K562 (cell line): ENCODE results near the gene DUOX2. TPM values are rescaled to one million over a fixed set of nuclear protein-coding genes. Genes with fewer than 3 reads are reported as not detected.

Experiments used
- ETS2 ChIP-seq: IDR thresholded peaks from 2 replicates; pipeline ENCODE4 v1.6.1; 2016; ENCODE audit warnings: borderline replicate concordance, missing genetic modification characterization, mild to moderate bottlenecking, moderate library complexity, missing compliant biosample characterization; ENCODE audit not compliant: poor library complexity, severe bottlenecking
- FOXP4 ChIP-seq: sonication (generic); formaldehyde crosslinking; IDR thresholded peaks from 2 replicates; pipeline ENCODE4 v1.8.0; 2022; ENCODE audit warnings: mild to moderate bottlenecking, missing genetic modification reagents, borderline replicate concordance
- MEF2A ChIP-seq: IDR thresholded peaks from 2 replicates; pipeline ENCODE4 v1.6.1; 2011; ENCODE audit warnings: low read depth, mild to moderate bottlenecking, low read length, moderate library complexity; ENCODE audit not compliant: control insufficient read depth
- NCOR1 ChIP-seq: fragments of 450-650 bp; IDR thresholded peaks from 2 replicates; pipeline ENCODE4 v1.6.1; 2016; ENCODE audit warnings: mild to moderate bottlenecking, moderate library complexity
- SIN3B ChIP-seq: fragments of 450-650 bp; IDR thresholded peaks from 2 replicates; pipeline ENCODE4 v1.6.1; 2017; ENCODE audit warnings: low read depth, mild to moderate bottlenecking, moderate library complexity
- SRSF7 ChIP-seq: fragments of 200-400 bp; formaldehyde crosslinking; optimal IDR thresholded peaks from 2 replicates; pipeline ENCODE3; 2017; ENCODE audit warnings: mild to moderate bottlenecking, low read depth, low read length
- TAF1 ChIP-seq: IDR thresholded peaks from 2 replicates; pipeline ENCODE4 v1.6.1; 2011; ENCODE audit warnings: mild to moderate bottlenecking, low read length, moderate library complexity; ENCODE audit not compliant: insufficient read depth, control insufficient read depth, severe bottlenecking; ENCODE audit errors: extremely low read depth
- TAF15 ChIP-seq: fragments of 200-400 bp; formaldehyde crosslinking; IDR thresholded peaks from 2 replicates; pipeline ENCODE4 v1.6.1; 2017; ENCODE audit warnings: mild to moderate bottlenecking, low read depth, low read length, moderate library complexity
- TEAD1 ChIP-seq, 2 experiments: fragments of 450-650 bp in 1 of 2; sonication (generic) in 1 of 2; formaldehyde crosslinking; IDR thresholded peaks; 2 replicates each; pipeline versions ENCODE4 v1.4.0 to v1.8.0; 2020 to 2022; ENCODE audit warnings: mild to moderate bottlenecking in 2 of 2, missing genetic modification reagents in 1 of 2
- ZNF655 ChIP-seq: fragments of 250-450 bp; sonication (Bioruptor Pico); IDR thresholded peaks from 2 replicates; pipeline ENCODE4 v1.5.0; 2021
- ZNF780A ChIP-seq: fragments of 250-450 bp; sonication (Bioruptor Pico); IDR thresholded peaks from 2 replicates; pipeline ENCODE4 v1.5.0; 2021; ENCODE audit warnings: mild to moderate bottlenecking
- polyA plus RNA-seq, 8 experiments: library from polyadenylated mRNA; depleted of rRNA in 4 of 8; stranded (reverse) in 5 of 8; unstranded in 3 of 8; fragments of >200 nt; fragmentation: Nextera tagmentation in 2 of 8; fragmentation: Illumina TruSeq in 1 of 8; extraction: Ambion mirVana in 2 of 8; extraction: Trizol in 1 of 8; gene quantifications; 2 replicates each; pipeline versions ENCODE4 v1.2.1 to v1.2.3, GENCODE V29; 2011 to 2014; ENCODE audit warnings: inconsistent platforms in 1 of 8, missing spikeins in 1 of 8
- total RNA-seq, 7 experiments: library from RNA; depleted of rRNA in 6 of 7; stranded (reverse); fragments of >200 nt in 6 of 7; fragmentation: Illumina TruSeq in 2 of 7; extraction: Trizol in 2 of 7; gene quantifications; 2 replicates each; pipeline versions ENCODE4 v1.2.1 to v1.2.3, GENCODE V29; 2011 to 2021; ENCODE audit warnings: low replicate concordance in 1 of 7
- TF ChIP-seq, protein P1 (sequence below): sonication (generic); IDR thresholded peaks from 2 replicates; pipeline ENCODE4 v1.6.1; 2016
- TF ChIP-seq, protein P2 (sequence below): fragments of 250-450 bp; sonication (Bioruptor Pico); IDR thresholded peaks from 2 replicates; pipeline ENCODE4 v1.4.0; 2020; ENCODE audit warnings: mild to moderate bottlenecking
- TF ChIP-seq, protein P3 (sequence below), 2 experiments: fragments of 450-650 bp; IDR thresholded peaks; 2 replicates each; pipeline ENCODE4 v1.6.1; 2016

The DUOX2 gene
- total and polyA plus RNA-seq, 9 of the 15 experiments (the other 6 are each of a cell fraction or from before 2014, with no cell fraction given): 0.01 to 0.03 (median 0.02) TPM; not detected in 6

DNA sequence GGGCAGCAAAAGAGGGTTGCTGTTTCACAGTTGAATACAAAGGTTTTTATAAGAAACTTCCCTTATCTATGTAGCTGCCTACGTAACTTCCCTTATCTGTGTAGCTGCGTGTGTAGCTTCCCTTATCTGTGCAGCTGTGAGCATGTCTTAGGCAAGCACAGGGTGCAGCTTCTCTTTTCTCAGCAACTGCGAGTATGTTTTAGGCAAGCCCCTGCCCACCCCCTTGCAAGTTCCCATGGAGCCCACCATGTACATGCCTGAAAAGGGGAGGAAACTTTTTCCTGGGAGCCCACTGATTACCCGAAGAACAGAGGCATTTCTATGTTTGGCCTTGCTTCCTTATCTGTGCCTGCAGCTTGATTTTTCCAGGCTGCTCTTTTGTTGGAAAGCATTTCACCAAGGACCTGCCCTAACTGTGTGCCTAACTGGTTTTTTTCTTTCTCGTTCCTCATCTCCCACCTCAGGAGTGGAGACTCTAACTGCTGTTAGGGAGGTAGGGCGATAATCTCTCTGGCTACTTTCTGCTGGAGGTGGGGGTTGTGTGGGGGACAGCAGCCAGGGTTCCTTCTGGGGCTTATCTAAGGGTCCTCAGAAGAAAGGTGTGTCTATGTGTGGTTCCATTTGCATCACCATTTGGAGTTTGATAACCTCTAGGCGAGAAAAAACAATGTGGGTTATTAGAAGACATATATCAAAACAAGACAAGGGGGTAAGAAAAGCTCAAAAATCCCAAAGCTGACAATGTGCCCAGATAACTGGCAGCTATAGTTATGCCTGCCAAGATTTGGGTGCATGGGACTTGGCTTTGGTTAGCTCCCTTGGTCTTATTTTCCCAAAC, 65.0 kb downstream of the DUOX2 start (continued):
- TF ChIP-seq TAF1 (no peak), SRSF7 (no peak), NCOR1 (peak; percentile 95), SIN3B (no peak), FOXP4 (CRISPR knock-in tag) (no peak), ZNF655 (CRISPR knock-in tag) (no peak), ZNF780A (CRISPR knock-in tag) (peak; percentile 94; the same call in 1 of the 2 replicates), MEF2A (peak; percentile 59; the same call in 1 of the 2 replicates), ETS2 (tag) (no peak), TAF15 (no peak), TEAD1 (CRISPR knock-in tag; IDR thresholded peaks at IDR 0.05) (peak; percentile 54 to 95; a peak in 3 of 4 replicates)
- TF ChIP-seq, protein P1, sequence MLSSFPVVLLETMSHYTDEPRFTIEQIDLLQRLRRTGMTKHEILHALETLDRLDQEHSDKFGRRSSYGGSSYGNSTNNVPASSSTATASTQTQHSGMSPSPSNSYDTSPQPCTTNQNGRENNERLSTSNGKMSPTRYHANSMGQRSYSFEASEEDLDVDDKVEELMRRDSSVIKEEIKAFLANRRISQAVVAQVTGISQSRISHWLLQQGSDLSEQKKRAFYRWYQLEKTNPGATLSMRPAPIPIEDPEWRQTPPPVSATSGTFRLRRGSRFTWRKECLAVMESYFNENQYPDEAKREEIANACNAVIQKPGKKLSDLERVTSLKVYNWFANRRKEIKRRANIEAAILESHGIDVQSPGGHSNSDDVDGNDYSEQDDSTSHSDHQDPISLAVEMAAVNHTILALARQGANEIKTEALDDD: peak; percentile 63
- TF ChIP-seq, protein P2, sequence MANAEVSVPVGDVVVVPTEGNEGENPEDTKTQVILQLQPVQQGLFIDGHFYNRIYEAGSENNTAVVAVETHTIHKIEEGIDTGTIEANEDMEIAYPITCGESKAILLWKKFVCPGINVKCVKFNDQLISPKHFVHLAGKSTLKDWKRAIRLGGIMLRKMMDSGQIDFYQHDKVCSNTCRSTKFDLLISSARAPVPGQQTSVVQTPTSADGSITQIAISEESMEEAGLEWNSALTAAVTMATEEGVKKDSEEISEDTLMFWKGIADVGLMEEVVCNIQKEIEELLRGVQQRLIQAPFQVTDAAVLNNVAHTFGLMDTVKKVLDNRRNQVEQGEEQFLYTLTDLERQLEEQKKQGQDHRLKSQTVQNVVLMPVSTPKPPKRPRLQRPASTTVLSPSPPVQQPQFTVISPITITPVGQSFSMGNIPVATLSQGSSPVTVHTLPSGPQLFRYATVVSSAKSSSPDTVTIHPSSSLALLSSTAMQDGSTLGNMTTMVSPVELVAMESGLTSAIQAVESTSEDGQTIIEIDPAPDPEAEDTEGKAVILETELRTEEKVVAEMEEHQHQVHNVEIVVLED (CRISPR knock-in tag): 0 out of 2 replicates have a peak, but pooled peaks have one; percentile 3
- TF ChIP-seq, protein P3, sequence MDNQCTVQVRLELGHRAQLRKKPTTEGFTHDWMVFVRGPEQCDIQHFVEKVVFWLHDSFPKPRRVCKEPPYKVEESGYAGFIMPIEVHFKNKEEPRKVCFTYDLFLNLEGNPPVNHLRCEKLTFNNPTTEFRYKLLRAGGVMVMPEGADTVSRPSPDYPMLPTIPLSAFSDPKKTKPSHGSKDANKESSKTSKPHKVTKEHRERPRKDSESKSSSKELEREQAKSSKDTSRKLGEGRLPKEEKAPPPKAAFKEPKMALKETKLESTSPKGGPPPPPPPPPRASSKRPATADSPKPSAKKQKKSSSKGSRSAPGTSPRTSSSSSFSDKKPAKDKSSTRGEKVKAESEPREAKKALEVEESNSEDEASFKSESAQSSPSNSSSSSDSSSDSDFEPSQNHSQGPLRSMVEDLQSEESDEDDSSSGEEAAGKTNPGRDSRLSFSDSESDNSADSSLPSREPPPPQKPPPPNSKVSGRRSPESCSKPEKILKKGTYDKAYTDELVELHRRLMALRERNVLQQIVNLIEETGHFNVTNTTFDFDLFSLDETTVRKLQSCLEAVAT (IDR thresholded peaks at IDR 0.05): peak in 1 of 2 experiments; percentile 46; a peak in 1 of 4 replicates
